Vagina (tissue), 2 donors: Measurements from ENCODE around the gene ZNF445. TPM values are rescaled to one million over a fixed set of nuclear protein-coding genes. Genes with fewer than 3 reads are reported as not detected.
"Not testable (repeated sequence)": the region's sequence is repeated elsewhere in the genome, so short reads cannot be mapped to it uniquely, and the experiment has no call there.

ENCODE experiments used
- DNase-seq, 2 donors: peaks; one replicate each; pipeline ENCODE4 v3.0.0-alpha.2; 2017; ENCODE audit errors: extremely low spot score in 2 of 2
- H3K27ac ChIP-seq: fragments of 200-600 bp; sonication (generic); one replicate; pipeline ENCODE4 v1.5.1; 2019
- H3K27me3 ChIP-seq: fragments of 200-600 bp; sonication (generic); one replicate; pipeline ENCODE4 v1.5.1; 2019
- H3K36me3 ChIP-seq, 2 donors: fragments of 200-600 bp; sonication (generic); one replicate each; pipeline ENCODE4 v1.5.1; 2017 to 2019
- H3K4me1 ChIP-seq: fragments of 200-600 bp; sonication (generic); one replicate; pipeline ENCODE4 v1.5.1; 2019
- H3K4me3 ChIP-seq, 2 donors: fragments of 200-600 bp; sonication (generic); 1 replicate in 1 of 2; 2 replicates in 1 of 2; pipeline ENCODE4 v1.5.1; 2016 to 2019
- H3K9me3 ChIP-seq: fragments of 200-600 bp; sonication (generic); one replicate; pipeline ENCODE4 v1.5.1; 2019
- POLR2A ChIP-seq, 2 donors: fragments of 450-650 bp; IDR thresholded peaks; one replicate each; pipeline ENCODE4 v1.6.1; 2017; ENCODE audit warnings: antibody characterized with exemption in 2 of 2, mild to moderate bottlenecking in 2 of 2, moderate library complexity in 2 of 2
- POLR2AphosphoS5 ChIP-seq, 2 donors: sonication (generic); formaldehyde crosslinking; IDR thresholded peaks; one replicate each; pipeline ENCODE4 v1.9.0; 2017; ENCODE audit warnings: antibody characterized with exemption in 2 of 2, mild to moderate bottlenecking in 2 of 2, low read depth in 1 of 2; ENCODE audit not compliant: insufficient read depth in 1 of 2
- intact Hi-C: fragments of 100-400 bp; cut with DNase I; formaldehyde crosslinking; loops from one replicate; pipeline ENCODE4 v1.15.1; 2023
- total RNA-seq: library from RNA; depleted of rRNA; stranded (reverse); fragments of >200 nt; gene quantifications from one replicate; pipeline ENCODE4 v1.2.3, GENCODE V29; 2016
- TF ChIP-seq, protein P1 (sequence below), 3 experiments: fragments of 450-650 bp in 2 of 3; fragments of 200-600 bp in 1 of 3; sonication (generic) in 1 of 3; IDR thresholded peaks; one replicate each; pipeline ENCODE4 v1.5.1; 2017 to 2019; ENCODE audit warnings: antibody characterized with exemption in 3 of 3, mild to moderate bottlenecking in 2 of 3, moderate library complexity in 2 of 3

ZNF445 gene
- total RNA-seq, 1 donor from 2014 or later: 8.8 TPM

DNA sequence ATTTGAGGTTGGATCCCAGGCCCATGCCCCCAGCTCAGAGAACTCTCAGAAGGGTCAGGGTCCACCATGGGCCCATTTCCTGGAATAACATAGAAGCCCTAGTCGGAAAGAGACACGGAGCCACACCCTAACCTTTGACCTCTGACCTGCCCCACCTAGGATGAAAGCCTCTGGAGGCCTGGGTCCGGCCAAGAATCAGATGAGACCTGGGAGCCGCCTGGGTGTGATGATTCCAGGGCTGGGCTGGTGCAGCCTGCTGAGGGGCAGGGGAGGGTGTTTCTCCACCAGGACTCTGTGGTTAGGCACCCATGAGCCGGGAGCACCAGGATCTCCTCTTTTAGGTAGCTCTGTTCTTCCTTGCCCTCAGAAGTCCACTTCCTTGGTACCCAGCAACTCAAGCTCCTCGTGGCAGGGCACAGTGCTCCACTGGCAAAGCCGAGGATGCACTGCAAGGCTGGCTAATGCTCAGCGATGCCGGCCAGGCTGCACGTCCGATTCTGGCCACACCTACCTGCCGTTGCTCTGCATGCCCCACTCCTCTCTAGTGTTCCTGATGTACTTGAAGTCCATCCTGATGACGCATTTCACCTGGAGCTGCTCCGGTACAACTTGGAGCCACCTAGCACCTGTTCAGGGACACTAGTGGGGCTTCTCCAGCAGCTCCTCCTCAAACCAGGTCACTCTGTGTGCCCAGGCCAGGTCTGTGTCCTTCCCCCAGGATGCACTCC lies 57.4 kb downstream of the ZNF445 start:
- no peak overlapping the region for H3K4me3 ChIP-seq
- no peak for DNase-seq

GRCh38 chr3:44419116-44419922 lies 58.2 kb downstream of the ZNF445 start:
- no peaks in the 10 kb centered on the region for H3K4me1 ChIP-seq
- H3K27ac ChIP-seq: no peak overlapping the region
- DNase-seq: peak in 1 of 2 donors; percentile 65
- no peaks in the 10 kb centered on the region for H3K9me3 ChIP-seq
- intact Hi-C loops: no loop called here
- H3K27me3 ChIP-seq: no peaks in the 10 kb centered on the region
- H3K4me3 ChIP-seq: no peak overlapping the region
- TF ChIP-seq POLR2AphosphoS5 (IDR thresholded peaks at IDR 0.05; ENCODE audit: insufficient read depth in 1 of 2, low read depth in 1 of 2): no peak
- H3K36me3 ChIP-seq: no peaks in the 10 kb centered on the region

More for the DNA sequence above, 57.4 kb downstream of the ZNF445 start:
- Histone ChIP-seq H3K36me3 (no peaks in the 10 kb centered on the region), H3K9me3 (no peaks in the 10 kb centered on the region), H3K4me1 (no peaks in the 10 kb centered on the region), H3K27ac (no peak overlapping the region), H3K27me3 (no peaks in the 10 kb centered on the region)
- TF ChIP-seq, protein P1, sequence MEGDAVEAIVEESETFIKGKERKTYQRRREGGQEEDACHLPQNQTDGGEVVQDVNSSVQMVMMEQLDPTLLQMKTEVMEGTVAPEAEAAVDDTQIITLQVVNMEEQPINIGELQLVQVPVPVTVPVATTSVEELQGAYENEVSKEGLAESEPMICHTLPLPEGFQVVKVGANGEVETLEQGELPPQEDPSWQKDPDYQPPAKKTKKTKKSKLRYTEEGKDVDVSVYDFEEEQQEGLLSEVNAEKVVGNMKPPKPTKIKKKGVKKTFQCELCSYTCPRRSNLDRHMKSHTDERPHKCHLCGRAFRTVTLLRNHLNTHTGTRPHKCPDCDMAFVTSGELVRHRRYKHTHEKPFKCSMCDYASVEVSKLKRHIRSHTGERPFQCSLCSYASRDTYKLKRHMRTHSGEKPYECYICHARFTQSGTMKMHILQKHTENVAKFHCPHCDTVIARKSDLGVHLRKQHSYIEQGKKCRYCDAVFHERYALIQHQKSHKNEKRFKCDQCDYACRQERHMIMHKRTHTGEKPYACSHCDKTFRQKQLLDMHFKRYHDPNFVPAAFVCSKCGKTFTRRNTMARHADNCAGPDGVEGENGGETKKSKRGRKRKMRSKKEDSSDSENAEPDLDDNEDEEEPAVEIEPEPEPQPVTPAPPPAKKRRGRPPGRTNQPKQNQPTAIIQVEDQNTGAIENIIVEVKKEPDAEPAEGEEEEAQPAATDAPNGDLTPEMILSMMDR (IDR thresholded peaks at IDR 0.05): no peak
- no peak for TF ChIP-seq POLR2A (IDR thresholded peaks at IDR 0.05)
- TF ChIP-seq POLR2AphosphoS5 (IDR thresholded peaks at IDR 0.05; ENCODE audit: insufficient read depth in 1 of 2, low read depth in 1 of 2): no peak
- intact Hi-C loops: no loop called here

- DNase-seq: peak in 1 of 2 donors; percentile 10
- Histone ChIP-seq H3K27ac (no peak overlapping the region), H3K4me1 (no peaks in the 10 kb centered on the region), H3K4me3 (no peak overlapping the region), H3K36me3 (no peaks in the 10 kb centered on the region), H3K9me3 (no peaks in the 10 kb centered on the region), H3K27me3 (no peaks in the 10 kb centered on the region)
- TF ChIP-seq POLR2A (IDR thresholded peaks at IDR 0.05) (no peak), POLR2AphosphoS5 (IDR thresholded peaks at IDR 0.05; ENCODE audit: insufficient read depth in 1 of 2, low read depth in 1 of 2) (no peak)
- TF ChIP-seq, protein P1 (IDR thresholded peaks at IDR 0.05): no peak
- intact Hi-C loops: no loop called here
Observed at GRCh38 chr3:44418549-44418948, 58.9 kb downstream of the ZNF445 start.

DNA sequence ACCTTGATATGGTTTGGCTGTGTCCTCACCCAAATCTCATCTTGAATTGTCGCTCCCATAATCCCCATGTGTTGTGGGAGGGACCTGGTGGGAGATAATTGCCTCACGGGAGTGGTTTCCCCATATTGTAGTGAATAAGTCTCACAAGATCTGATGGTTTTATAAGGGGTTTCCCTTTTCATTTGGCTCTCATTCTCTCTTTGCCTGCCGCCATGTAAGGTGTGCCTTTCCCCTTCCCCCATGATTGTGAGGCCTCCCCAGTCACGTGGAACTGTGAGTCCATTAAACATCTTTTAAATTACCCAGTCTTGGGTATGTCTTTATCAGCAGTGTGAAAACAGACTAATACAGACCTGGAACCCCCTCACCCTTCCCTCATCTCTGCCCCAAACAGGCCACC lies 59.4 kb downstream of the ZNF445 start:
- intact Hi-C loops, H3K27ac ChIP-seq, DNase-seq, H3K27me3 ChIP-seq, H3K4me3 ChIP-seq, H3K9me3 ChIP-seq, H3K36me3 ChIP-seq, H3K4me1 ChIP-seq: not testable (repeated sequence)

DNA sequence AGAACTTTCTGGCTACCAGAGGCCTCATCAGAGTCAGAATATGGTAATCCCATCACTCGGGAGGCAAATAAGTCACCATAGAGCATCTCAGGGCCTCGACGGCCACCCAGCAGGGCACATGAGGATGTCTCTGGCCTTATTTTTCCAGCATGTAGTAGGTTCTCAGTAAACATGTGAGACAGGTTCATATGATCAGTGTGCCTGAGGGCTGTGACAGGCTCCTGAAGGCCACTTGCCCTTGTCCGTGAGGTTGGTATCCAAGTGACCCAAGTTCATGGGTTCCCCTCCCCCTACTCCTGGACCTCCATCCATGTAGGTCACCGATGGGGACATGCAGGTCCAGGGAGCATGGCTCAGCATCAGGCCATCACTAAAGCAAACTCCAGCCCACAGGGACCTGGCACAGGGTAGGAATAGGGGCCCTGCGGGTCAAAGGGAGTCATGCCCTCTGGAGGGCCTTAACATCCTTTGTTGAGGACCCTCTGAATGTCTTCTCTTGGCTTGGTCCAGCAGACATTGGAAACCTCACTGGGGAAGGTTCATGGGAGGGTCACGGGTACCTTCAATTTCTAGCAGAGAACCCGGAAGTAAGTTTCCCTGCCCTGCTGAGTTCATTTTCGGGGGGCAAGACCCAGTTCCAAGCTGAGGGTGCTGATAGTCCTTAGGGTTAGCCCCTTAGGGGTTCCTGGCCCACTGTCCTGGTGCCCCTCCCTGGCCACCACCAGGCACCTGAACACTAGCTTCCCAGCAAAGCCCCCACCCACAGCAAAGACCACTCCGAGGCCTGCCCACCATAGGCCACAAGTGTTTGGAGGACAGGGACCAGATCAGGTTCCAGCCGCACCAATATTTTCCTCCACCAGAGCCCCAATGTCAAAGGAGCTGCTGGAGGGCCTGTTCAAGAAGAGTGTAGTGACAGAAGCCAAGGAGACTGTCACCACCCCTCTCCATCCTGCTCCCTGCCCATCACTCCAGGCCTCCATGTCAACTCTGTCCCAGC lies 61.1 kb downstream of the ZNF445 start:
- Histone ChIP-seq H3K36me3 (no peaks in the 10 kb centered on the region), H3K27me3 (no peaks in the 10 kb centered on the region), H3K4me3 (no peak overlapping the region), H3K4me1 (no peaks in the 10 kb centered on the region), H3K27ac (no peak overlapping the region), H3K9me3 (no peaks in the 10 kb centered on the region)
- no peak for DNase-seq
- TF ChIP-seq POLR2AphosphoS5 (IDR thresholded peaks at IDR 0.05; ENCODE audit: insufficient read depth in 1 of 2, low read depth in 1 of 2) (no peak), POLR2A (IDR thresholded peaks at IDR 0.05) (no peak)
- TF ChIP-seq, protein P1 (IDR thresholded peaks at IDR 0.05): no peak
- intact Hi-C loops: no loop called here
